Activated effector memory CD4-positive, alpha-beta T cell treated with anti-CD3 and anti-CD28 coated beads, Interleukin-2, amount 50 U/mL, for 16 hours (primary cell): Measurements from ENCODE around the gene NAB2.
A peak's percentile ranks its signal among the peaks of the same experiment; 100 is the strongest.
"Not testable (repeated sequence)": the region's sequence is repeated elsewhere in the genome, so short reads cannot be mapped to it uniquely, and the experiment has no call there.

Experiments used
- DNase-seq: peaks from one replicate; pipeline ENCODE4 v3.0.0-alpha.2; 2020

NAB2 gene

DNA sequence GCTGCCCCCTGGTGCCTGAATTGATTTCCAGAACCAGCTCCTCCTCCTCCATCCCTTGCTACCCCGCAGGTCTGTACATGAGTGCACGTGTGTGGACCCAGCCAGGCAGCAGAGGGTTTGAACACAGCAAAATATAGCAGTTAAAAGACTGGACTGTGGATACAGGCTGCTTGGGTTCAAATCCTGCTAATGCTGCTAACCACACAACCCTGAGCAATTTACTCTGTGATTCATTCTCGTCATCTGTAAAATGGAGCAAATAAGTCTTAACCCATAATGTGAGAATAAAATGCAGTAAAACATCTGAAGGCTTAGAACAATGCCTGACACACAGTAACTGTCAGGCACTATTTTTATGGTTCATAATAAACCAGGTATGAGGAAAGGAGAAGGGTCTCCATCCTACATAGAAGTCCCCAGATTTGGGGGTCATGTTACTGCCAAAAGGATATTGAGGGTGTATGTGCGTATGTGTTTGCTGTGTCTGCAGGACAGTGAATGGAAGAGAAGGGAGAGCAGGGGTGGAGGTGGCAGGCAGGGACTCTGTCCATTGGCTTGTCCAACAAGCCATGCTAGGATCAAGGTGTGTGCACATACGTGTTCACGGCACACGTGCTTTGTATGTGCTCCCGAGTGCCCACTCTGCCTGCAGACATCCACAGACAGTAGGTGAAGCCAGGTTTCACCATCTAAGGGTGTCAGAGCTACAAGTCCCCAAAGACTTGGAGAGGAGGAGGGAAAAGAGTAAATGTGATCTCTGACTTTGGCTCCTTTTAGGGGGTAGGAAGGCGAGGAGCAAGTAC, 23.8 kb downstream of the NAB2 start:
- no peak for DNase-seq

DNA sequence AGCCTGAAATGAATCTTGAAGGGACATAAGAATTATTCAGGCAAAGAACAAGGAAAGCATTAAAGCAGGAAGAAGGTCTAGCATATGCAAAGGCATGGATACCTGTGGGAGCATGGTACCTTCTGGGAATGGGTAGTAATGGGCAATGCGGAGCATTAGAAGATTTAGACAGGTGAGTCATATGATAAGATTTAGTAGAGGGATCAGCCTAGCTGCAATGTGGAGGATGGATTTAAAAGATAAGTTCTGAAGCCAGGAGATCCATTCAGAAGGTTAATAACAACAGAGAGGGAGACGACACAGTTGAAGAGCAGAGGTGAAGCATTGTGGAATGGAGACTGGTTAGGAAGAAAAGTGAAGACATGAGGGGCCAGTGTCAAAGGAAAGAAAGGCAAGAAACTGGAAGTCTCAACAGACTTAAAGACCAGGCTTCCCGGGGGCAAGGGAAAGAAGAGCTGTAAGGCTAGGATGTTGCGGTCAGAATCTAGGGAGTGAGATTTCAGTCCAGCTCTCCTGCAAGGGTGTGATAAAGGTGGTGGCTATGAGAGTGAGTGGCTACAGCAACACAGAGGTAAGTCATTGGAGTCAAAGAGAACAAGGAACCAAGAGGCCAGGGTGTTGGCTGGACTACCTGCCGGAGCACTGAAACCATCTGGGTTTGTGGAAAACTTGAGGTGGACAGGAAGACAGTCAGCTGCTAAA, 27.8 kb downstream of the NAB2 start:
- DNase-seq: no peak

DNA sequence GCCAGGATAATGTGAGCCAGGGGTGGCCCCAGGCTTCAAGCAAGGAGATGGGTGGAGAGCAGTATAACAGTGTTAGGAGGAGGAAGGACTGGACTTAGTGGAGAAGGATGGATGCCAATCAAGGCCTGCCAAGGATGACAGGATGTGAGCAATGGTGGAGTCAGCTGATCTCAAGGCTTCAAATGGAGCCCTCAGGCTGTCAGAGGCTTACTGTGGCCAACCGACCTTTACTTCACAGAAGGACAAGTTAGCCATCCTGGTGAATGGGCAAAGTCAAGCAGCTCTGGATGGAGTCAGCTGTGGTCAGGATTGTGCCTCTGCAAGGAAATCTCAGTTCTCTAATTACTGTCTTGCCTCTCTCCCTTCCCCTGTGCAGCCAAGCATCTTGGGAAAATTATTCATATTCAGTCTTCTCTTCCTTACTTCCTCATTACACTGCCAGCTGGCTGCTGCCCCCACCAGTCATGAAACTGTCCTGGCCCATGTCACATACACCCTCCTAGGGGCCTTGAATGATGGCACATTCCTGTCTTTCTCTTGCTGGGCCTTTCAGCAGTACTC, 29.9 kb downstream of the NAB2 start:
- DNase-seq: no peak

DNA sequence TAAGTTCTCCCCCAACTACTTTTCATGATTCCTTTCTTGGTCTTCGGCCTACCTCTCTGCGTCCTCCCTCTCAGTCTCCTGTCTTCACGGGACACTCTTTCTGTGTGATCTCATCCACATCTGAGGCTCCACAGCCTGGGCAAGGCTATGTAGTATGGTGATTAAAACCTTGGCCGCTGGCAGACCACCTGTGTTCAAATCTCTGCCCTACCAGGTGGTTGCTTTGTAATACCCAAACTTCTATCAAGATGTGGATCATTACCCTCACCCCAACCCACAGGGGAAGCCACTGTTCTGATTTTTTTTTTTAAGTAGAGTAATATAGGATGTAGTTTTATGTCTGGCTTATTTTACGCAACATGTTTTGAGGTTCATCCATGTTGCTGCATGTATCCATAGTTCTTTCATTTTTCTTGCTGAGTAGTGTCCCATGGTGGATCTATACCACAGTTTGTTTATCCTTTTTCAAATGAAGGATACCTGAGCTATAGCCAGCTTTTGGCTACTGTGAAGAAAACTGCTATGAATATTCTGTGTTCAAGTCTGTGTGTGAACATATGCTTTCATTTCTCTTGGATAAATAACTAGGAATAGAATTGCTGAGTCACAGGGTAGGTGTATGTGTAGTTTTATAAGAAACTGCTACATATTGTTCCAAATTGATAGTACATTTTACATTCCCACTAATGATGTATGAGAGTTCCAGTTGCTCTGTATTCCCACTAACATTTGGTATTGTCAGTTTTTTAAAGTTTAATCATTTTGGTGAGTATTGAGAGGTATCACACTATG, 30.6 kb downstream of the NAB2 start:
- DNase-seq: no peak

DNA sequence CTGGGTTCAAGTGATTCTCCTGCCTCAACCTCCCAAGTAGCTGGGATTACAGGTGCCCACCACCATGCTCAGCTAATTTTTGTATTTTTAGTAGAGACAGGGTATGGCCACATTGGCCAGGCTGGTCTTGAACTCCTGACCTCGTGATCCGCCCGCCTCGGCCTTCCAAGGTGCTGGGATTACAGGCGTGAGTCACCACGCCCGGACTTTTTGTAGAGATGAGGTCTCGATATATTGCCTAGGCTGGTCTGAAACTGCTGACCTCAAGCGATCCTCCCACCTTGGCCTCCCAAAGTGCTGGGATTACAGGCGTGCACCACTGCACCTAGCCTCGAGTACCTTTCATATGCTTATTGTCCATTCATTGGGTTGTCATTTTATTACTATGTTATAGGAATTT, 31.8 kb downstream of the NAB2 start:
- DNase-seq: not testable (repeated sequence)

DNA sequence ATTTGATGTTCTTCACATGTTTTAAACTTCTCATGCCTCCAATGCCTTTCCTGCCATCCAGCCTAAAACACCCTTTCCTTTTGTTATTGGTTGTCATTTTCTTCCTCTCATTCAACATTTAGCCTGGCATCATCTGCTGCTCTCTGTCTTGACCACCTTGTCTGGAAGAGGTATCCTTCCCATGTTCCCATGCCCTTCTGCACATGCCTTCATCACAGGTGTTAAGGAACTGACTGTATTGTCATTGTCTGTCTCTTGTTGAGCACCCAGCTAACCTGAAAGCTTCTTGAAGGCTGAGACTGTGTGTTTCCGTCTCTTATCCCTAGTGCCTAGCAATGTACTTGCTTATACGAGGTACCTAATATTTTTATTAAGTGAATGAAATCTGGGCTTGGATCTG, 34.9 kb downstream of the NAB2 start:
- no peak for DNase-seq

DNA sequence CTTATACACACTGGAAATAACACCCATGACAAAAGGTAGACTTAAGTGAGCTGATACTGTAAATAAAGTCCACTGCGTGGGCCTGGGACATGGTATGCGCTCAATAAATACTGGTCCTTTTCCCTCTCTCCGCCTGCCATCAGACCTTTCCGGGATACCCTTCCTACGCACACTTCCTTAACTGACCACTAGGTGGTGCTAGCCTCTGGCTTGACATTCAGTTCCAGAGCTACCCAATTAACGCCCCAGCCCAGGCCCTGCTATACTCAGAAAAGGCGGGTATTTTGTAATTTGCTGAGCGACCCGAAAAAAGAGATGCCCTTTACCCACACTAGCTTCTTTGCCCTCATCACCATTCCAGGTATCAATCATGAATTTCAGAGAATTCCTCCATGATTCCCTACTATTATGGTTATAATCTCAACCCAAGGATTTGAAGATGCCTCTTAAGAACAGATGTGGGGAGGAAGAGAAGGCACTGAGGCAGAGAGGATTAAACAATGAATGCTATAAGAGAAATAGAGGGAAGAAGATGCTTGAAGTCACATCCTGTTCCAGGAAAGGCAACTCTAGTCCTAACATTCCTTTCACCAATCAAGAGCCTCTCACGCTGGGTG, 35.5 kb downstream of the NAB2 start:
- peak; percentile 89 for DNase-seq

DNA sequence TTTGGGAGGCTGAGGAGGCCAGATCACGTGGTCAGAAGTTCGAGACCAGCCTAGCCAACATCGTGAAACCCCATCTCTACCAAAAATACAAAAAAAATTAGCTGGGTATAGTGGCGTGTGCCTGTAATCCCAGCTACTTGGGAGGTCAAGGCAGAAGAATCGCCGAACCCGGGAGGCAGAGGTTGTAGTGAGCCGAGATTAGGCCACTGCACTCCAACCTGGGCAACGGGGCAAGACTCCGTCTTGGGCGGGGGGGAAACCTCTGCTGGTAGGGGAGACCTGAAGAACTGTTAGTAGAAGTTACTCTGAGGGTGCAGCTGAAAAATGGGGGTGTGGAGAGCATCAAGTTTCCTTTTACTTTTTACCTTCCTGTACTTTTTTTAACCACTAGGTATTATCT, 37.1 kb downstream of the NAB2 start:
- no peak for DNase-seq

DNA sequence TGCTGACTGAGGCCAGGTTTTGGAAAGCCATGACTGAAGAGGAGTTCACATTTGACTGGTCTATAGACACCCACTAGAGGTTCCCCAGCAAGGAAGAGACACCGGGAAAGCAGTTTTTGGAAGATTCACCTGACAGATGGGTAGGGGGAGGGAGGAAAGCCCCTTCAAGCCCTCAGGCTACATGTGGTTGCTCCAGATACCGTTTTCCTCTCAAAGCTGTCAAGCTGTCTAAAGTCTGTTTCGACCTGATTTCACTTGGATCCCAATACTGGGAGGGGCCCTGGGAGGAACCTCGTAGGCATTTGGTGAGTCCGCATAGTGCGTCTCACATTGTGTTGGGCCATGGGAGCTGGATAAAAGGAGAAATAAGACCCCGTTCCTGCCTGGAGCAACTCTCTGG, 37.6 kb downstream of the NAB2 start:
- DNase-seq: no peak

DNA sequence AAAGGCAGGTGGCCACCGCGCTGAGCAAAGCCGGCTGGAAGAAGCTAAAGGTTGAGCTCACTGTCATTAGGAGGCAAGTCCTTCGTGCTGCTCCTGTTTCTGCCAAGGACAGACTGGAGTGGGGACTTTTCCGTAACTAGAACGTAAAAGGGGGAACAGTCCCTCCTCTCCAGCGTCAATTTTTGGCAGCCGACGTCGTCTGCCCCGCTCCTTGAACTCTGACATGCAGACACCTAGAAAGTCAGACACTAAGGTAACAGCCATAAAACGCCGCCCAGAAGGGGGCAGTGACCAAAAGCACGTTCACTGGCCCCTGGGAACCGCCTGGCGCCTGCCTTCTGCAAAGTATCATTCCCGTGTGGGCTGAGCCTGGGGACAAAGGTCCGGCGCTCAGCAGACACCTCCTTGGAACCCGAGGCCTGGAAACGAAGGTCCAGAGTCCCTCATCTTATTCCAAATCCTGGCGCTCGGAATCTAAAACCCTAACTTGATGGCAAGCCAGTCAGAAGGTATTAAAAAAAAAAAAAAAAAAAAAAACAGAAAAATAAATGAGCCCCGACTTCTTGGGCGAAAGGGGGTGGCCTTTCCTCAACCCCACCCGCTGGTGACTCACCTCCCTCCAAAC, 38.3 kb downstream of the NAB2 start:
- DNase-seq: peak; percentile 76

DNA sequence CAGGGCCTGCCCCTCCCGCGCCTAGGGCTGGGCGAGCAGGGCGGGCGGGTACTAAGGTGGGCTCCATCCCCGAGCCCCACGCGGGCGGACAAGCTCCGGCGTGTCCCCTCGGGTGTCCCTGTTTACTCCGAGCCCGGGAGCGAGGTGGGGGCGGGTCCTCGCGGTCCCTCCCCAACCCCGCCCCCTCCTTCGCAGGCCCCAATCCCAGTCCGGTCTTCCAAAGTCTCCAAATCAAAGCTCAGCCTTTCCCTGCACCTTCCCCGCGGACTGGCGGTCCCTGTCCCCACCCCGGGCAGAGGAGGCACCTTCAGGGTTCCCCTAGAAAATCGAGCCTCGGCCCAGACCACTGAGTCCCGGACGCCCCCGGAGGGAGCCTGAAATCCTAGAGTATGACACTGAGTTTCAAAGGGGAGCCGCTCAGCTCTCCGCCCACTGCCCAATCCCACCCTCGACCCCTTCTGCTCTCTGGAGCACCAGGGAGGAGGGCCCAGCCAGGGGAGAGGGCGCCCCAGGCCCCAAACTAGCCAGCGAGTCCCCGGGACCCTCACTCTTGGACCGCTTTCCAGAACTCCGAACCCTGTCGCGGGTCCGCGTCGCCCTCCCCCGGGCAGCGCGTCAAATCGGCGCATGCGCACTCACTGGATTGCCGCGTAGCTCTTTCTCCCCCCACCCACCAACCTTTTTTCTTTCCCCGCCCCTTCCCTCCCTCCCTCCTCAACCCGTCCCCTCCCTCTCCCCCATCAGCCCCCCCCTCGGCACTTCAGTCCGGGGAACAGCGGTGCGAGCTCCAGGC, 39.0 kb downstream of the NAB2 start, which contains the start of gene LRP1:
TSS of gene LRP1 (plus strand) at position 758 of the 793 bp plus-strand sequence. CDS start 482 bp downstream, outside the sequence.
- DNase-seq: peak; percentile 91

DNA sequence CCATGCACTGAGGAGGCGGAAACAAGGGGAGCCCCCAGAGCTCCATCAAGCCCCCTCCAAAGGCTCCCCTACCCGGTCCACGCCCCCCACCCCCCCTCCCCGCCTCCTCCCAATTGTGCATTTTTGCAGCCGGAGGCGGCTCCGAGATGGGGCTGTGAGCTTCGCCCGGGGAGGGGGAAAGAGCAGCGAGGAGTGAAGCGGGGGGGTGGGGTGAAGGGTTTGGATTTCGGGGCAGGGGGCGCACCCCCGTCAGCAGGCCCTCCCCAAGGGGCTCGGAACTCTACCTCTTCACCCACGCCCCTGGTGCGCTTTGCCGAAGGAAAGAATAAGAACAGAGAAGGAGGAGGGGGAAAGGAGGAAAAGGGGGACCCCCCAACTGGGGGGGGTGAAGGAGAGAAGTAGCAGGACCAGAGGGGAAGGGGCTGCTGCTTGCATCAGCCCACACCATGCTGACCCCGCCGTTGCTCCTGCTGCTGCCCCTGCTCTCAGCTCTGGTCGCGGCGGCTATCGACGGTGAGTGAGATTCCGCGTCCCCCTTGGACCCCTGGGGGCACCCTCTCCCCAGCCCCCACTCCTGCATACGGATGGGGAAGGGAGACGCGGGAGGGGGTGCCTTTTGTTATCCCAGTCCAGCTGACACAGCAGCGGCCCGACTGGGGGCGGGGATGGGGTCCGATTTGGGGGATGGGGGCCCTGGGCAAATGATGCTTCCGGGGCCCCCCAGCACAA, 39.8 kb downstream of the NAB2 start:
- DNase-seq: no peak

DNA sequence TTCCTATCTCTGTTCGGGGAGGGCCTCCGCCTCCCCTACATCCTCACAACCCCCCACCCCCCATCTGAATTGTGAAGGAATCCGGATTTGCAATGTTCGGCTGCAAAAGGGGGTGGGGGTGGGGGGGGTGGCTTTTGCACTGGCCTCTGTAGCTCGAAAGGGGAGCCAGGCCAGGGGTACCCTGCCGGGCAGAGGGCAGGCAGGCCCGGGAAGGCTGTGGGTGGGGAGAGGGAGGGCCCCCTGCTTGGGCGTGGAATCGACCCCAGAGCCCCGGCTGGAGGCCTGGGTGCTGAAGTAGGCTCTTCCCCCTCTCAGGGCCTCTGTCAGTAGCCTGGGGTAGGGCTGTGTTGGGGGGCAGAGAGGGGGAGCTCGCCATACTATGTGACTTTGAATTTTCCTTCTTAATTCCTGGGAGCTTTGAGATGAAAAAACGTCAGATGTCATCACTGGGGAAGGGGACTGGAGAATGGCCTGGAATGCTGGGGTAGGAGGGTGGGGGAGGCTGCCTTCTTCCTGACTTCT, 40.5 kb downstream of the NAB2 start:
- DNase-seq: no peak

DNA sequence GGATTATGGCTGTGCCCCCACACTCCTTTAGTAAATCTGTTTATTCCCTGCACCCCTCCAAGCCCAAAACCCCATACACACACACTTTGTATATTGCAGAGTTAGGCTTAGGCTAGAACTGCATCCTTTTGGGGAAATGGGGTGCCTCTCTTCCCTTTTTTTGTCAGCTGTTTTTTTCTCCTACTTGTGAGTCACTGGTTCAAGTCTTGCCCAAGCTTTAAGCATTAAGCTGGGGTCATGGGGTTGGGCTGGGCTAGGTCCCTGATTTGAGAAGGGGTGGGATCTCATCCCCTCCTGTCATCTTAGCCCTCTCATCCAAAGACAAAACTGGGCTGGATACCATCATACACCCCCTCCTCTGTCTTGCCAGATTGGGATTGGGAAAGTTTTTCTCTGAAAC, 41.0 kb downstream of the NAB2 start:
- no peak for DNase-seq

DNA sequence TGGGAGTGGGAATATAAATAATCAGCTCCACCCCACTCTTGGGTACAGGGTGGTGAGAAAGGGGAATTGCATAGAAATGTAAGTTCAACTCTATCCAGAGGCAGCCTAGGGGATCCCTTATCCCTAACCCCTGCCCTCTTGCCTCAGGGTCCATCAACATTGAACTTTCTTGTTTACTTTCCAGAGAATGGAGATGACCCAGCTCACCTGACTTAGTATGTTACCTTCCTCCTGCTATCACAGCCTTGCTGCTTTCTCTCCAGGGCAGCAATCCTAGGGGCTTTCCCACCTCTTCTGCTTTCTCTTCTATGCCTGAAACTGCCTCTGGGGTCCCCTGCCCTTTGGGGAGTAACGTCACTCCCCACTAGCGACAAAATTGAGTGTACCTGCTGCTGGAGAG, 42.0 kb downstream of the NAB2 start:
- DNase-seq: no peak

DNA sequence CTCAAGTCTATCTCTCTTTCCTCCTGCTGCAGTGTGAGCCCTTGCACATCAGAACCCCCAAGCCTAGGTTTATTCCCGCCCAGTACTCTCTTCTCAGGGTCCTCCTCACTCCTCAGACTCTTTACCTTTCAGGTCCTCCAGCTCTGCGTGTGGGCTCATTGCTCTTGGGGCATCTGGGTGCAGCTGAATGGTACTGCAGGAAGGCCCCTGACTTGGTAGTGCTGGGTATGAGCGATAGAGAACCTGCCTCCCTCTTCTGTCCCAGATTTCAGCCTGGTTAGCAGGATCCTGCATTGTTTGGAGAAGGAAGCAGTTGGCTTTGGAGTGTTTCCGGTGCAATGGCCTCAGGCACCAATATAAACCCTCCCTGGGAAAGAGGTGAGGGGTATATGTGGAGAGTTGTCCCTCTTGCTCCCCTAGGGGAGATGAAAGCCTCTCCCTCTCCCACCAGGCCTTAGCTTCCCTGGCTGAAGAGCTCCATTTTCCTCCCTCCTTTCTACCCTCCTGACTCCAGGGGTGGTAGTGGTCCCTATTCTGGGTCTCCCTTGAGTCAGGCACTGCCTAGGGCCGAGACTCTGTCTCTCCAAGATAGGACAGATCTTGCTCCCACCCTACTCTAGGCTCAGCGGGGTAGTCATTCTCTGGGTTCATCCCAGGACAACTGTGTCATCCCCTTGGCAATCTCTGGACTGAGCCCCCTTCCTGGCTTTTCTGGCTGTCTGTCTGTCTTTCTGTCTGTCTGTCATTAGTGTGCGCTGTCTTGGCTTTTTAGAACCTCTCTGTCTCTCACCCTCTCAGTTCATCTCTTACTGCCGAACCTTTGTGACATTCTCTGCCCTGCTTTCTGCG, 43.2 kb downstream of the NAB2 start:
- DNase-seq: no peak

DNA sequence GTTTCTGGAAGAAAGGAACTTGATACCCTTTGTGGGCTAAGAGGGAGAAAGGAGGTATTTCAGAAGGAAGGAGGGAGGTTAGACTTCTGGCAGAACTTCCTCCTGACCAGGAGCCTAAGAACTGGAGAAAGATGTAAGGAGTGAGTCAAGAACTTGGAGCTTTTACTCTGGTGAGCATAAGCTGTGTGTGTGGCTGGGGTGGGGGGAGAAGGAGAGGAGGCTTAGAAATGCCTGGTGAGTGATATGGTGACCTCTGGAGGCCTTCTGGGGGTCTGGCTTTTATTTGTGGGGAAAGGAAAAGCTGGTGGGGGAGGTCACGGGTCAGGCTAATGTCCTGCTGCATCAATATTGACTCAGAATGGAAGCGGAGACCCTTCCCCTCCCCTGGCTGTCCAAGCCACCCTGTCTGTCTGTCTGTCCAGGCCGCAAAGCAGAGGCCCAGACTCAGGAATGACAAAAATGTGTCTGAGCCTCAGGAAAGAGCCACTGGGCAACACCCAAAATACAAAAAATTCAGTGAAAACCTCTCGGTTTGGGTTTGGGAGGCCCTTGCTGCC, 44.2 kb downstream of the NAB2 start:
- DNase-seq: no peak

DNA sequence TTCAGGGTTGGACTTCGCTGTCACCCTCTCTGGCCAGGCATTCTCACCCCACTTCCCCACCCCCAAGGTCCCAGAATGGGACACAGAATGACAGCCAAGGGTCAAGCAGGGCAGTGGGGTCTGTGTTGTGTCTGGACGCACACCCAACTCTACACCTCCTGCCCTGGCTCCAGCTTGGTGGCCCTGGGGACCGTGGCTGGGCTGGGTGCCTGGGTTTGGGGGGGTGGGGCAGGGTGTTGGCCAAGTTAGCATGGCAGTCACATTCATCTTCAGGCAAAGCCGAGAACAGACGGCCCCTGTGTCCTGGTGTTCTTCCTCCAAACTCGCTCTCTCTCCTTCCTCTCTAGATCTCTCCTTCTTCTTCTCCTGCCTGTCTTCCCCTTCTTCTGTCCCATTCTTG, 45.0 kb downstream of the NAB2 start:
- no peak for DNase-seq

DNA sequence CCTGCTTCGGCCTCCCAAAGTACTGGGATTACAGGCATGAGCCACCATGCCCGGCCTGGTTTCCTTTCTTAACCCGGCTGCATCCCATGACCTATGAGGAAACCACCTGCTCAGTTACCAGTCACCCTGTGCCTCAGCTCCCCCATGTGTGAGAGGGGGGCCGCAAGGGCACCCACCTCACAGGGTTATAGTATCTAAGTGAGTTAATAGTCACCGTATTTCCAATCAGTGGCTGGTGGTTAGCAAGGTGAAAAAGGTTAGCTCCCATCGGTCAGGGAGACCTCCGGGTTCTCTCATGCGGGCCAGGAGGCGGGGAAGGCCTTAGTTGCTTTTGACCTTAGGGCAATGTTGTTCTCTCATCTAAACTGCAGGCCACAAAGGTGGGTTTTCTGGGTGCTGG, 46.0 kb downstream of the NAB2 start:
- no peak for DNase-seq
